GM20000 (cell line): Measurements from ENCODE around the gene SYT8.

Experiments used
- DNase-seq: peaks from one replicate; pipeline ENCODE4 v3.0.0; 2012; ENCODE audit warnings: low spot score
- TF ChIP-seq, protein P1 (sequence below): IDR thresholded peaks from 2 replicates; pipeline ENCODE4 v1.5.1; 2012; ENCODE audit warnings: mild to moderate bottlenecking, control low read depth; ENCODE audit errors: extremely low read depth, missing control alignments

SYT8 gene

DNA sequence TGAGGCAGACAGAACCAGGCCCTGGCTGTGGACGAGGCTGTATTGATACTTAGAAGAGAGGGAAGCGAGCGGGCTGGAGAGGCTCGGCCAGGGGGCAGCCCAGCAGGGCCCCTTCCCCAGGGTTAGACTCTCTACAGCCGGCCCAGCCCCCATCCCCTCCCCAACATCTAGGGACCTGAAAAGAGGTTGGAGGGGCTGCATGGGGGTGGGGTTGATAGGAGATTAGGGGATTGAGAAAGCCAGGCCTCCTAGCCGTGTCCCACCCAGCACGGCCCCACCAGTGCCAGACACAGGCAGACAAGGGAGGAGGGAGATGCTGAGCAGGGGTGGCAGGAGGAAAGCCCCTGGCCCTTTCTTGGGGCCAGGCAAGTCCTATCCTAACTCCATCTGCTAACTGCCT is 23.8 kb downstream of the SYT8 start:
- DNase-seq: no peak
- TF ChIP-seq, protein P1, sequence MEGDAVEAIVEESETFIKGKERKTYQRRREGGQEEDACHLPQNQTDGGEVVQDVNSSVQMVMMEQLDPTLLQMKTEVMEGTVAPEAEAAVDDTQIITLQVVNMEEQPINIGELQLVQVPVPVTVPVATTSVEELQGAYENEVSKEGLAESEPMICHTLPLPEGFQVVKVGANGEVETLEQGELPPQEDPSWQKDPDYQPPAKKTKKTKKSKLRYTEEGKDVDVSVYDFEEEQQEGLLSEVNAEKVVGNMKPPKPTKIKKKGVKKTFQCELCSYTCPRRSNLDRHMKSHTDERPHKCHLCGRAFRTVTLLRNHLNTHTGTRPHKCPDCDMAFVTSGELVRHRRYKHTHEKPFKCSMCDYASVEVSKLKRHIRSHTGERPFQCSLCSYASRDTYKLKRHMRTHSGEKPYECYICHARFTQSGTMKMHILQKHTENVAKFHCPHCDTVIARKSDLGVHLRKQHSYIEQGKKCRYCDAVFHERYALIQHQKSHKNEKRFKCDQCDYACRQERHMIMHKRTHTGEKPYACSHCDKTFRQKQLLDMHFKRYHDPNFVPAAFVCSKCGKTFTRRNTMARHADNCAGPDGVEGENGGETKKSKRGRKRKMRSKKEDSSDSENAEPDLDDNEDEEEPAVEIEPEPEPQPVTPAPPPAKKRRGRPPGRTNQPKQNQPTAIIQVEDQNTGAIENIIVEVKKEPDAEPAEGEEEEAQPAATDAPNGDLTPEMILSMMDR: no peak

DNA sequence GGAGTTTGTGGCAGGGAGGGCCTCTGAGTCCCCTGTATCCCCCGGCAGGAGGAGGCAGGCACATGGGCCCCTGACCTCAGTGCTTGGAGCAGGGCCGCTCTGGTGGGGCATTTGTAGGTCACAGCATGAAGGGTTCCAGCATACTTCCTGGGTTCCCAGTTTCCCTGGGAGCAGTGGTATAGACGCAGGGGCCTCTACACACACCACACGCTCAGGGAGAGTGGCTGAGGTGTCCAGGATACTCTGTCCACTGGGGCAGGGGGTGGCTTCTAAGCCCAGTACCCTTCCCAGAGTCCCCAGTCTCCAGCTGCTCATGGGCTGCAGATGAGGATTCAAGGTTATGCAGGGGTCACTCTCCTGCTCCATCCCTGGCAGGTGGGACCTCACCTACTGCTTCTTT is 24.2 kb downstream of the SYT8 start:
- TF ChIP-seq, protein P1: no peak
- no peak for DNase-seq

DNA sequence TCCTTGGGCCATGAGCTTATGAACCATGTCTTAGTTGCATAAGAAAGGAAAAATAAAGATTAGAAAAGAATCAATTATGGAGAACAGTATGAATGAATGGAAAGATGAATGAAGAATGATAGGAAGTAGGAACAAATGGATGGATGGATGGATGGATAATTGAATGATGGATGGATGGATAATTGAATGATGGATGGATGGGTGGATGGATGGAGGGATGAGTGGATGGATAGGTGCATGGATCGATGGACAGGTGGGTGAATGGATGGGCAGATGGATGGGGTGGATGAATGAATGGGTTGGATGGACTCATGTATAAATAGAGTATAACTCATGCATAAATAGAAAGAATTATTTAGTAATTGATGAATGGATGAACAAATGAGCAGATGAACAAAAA is 25.3 kb downstream of the SYT8 start:
- no peak for DNase-seq
- TF ChIP-seq, protein P1: no peak

DNA sequence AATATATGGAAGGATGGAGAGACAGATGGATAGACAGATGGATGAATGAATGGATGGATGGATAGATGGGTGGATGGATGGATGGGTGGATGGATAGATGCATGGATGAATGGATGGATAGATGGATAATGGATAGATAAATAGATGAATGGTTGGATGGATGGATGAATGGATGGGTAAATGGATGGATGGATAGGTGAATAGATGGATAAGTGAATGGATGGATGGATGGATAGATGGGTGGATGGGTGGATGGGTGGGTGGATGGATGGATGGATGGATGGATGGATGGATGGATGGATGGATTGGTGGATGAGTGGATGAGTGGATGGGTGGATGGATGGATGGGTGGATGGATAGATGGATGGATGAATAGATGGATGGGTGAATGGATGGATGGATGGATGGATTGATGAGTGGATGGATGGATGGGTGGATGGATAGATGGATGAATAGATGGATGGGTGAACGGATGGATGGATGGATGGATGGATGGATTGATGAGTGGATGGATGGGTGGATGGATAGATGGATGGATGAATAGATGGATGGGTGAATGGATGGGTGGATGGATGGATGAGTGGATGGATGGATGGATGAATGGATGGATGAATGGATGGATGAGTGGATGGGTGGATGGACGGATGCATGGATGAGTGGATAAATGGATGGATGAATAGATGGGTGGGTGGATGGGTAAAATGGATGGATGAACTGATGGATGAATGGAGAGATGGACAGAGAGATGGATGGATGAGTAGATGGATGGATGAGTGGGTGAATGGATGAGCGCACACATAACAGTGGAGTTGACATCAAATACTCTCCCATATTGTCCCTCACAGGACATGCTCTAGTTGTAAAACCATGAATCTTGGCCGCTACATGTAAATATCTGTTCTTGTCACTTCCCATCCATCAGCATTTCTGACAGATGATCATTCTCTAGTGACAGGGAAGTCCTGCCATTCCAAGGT is 26.9 kb downstream of the SYT8 start:
- TF ChIP-seq, protein P1: no peak

DNA sequence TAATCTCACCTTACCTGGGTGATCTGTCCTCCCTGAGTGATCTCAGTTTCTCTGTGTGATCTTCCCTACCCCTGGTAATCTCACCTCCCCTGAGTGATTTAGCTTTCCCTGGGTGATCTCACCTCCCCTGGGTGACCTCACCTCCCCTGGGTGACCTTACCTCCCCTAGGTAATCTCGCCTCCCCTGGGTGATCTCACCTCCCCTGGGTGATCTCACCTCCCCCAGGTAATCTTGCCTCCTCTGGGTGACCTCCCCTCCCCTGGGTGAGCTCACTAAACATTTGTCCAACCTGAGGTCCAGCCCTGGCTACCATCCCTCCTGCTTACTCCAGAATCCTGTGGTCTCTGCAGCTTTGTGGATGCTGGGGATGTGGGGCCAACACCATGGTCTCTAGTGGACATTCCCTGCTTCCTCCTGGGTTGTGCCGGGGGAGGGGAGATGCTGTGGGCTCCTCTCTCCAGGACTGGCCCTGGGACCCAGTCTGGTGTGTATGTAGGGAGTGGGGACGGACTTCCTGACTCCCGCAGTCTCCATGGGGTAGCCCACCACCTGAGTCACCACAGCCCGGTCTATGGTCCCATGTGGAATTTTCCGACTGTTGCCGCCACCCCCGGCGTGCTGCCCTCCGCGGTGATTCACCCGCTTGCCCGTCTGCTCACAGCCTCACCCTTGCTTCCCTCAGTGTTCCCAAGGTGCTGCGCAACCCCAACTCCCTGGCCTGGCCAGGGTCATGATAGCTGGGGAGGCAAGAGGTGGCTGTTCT is 28.0 kb downstream of the SYT8 start:
- DNase-seq: no peak
- TF ChIP-seq, protein P1: no peak

More for the DNA sequence above, 26.9 kb downstream of the SYT8 start:
- DNase-seq: no peak

DNA sequence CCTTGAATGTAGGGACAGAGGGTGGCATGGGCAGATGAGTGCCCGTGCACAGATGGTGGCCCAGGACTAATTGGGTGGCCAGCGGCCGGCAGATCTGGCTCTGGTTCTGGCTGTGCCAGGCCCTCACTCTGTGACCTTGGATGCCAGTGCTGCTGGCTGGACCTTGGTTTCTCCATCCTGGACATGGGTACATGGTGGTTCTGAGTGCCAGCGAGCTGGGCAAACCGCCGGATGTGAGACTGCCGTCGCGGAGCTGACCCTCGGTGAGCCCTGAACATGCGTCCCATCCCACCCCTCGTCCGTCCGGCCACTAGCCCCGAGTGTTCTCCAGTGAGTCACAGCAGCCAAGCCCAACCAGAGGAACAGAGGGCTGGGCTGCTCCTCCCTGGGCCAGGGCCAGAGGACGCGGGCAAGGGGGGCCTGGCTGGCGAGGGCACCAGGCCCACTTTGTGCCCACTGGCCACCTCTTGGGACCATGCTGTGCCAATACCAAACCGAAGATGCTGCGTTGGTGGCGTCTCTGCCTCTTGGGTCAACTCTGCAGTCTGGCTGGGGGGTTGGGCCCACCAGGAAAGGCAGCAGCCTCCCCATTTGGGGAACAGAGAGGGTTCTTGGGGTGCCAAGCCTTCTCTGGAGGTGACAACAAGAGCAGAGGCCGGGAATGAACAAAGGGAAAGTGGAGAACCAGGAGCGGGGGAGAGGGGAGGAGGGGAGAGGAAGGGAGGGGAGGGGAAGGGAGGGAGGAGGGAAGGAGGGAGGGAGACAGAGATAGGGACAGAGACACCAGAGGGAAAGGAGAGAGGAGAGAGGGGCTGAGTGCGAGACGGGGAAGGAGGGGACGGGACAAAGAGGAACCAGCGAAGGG is 28.8 kb downstream of the SYT8 start:
- TF ChIP-seq, protein P1: no peak
- no peak for DNase-seq

DNA sequence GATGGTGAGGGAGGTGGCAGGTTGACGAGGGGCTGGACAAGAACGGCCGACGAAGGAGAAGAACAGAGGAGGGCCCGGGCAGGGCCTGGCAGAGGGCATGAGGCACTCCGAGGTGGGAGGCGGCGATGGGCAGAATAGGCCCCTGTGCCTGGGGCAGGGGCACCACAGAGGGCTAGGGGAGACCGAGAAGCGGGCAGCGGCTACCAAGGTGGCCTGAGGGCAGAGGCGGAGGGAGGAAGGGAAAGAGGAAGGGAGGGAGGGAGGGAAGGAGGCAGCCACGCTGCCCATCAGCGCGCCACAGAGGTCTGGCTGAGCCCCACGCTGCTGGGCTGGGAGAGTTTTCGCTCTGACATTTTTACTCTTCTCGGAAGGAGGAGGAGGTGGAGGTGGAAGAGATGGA is 29.4 kb downstream of the SYT8 start:
- no peak for DNase-seq

More for the DNA sequence above, 29.4 kb downstream of the SYT8 start:
- TF ChIP-seq, protein P1: no peak
